ENCODE data around the gene POLR2C. TPM values are rescaled to one million over a fixed set of nuclear protein-coding genes. Genes with fewer than 3 reads are reported as not detected.
A peak's percentile ranks its signal among the peaks of the same experiment; 100 is the strongest.

The POLR2C gene
- total and polyA plus RNA-seq, 2 experiments from 2014 or later: 56.6 to 92.5 TPM

DNA sequence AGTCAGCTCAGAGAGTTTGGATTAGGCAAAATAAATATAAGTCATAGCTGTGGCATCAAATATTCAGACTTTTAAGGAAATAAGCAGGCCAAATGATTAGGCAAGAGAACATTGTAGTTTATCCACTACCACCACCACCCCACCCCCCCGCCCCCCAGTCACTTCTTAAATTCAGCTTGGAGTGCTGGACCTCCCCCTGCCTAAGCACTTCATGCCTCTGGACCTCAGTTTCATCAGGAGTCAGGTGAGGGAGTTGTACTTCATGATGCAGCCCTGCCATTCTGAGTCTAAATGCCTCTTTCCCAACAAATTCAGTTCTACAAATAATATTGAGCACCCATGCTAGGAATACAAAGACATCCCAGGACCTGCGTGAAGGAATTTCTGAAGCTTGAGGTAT is 2.0 kb downstream of the POLR2C start:
- peaks cover 10% of the 10 kb centered on the region for H3K4me1 ChIP-seq (ENCODE audit: insufficient read depth)
- no peak overlapping the region for H3K4me3 ChIP-seq
- 95% methylated on average over 2 of the region's 2 CpGs for WGBS (ENCODE audit: low lambda C conversion rate, missing lambda C conversion rate)
- H3K27ac ChIP-seq: no peak overlapping the region
- peak overlapping the region; percentile 91 for H3K4me2 ChIP-seq
- no peak overlapping the region for H2AFZ ChIP-seq
- no peaks in the 10 kb centered on the region for H3K9me3 ChIP-seq (ENCODE audit: low read depth)
- no peaks in the 10 kb centered on the region for H3K27me3 ChIP-seq
- DNase-seq (ENCODE audit: low spot score): no peak
- no peaks in the 10 kb centered on the region for H4K20me1 ChIP-seq (ENCODE audit: insufficient read depth, poor library complexity, severe bottlenecking)
- TF ChIP-seq EZH2 (IDR thresholded peaks at IDR 0.05; ENCODE audit: borderline replicate concordance) (no peak), EZH2phosphoT487 (IDR thresholded peaks at IDR 0.05; ENCODE audit: low read depth, severe bottlenecking, unreplicated experiment) (no peak)
- TF ChIP-seq, protein P1, sequence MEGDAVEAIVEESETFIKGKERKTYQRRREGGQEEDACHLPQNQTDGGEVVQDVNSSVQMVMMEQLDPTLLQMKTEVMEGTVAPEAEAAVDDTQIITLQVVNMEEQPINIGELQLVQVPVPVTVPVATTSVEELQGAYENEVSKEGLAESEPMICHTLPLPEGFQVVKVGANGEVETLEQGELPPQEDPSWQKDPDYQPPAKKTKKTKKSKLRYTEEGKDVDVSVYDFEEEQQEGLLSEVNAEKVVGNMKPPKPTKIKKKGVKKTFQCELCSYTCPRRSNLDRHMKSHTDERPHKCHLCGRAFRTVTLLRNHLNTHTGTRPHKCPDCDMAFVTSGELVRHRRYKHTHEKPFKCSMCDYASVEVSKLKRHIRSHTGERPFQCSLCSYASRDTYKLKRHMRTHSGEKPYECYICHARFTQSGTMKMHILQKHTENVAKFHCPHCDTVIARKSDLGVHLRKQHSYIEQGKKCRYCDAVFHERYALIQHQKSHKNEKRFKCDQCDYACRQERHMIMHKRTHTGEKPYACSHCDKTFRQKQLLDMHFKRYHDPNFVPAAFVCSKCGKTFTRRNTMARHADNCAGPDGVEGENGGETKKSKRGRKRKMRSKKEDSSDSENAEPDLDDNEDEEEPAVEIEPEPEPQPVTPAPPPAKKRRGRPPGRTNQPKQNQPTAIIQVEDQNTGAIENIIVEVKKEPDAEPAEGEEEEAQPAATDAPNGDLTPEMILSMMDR (IDR thresholded peaks at IDR 0.05; ENCODE audit: poor library complexity): no peak
- peaks cover 53% of the 10 kb centered on the region for H3K79me2 ChIP-seq
- no peaks in the 10 kb centered on the region for H3K36me3 ChIP-seq (replicated peaks; ENCODE audit: insufficient read depth, low read depth)
- no peaks in the 10 kb centered on the region for H3K9me2 ChIP-seq (replicated peaks; ENCODE audit: insufficient read depth)

- H3K4me2 ChIP-seq: no peak overlapping the region
- no peak for TF ChIP-seq EZH2 (IDR thresholded peaks at IDR 0.05; ENCODE audit: borderline replicate concordance)
- TF ChIP-seq, protein P1 (IDR thresholded peaks at IDR 0.05; ENCODE audit: poor library complexity): no peak
- TF ChIP-seq EZH2phosphoT487 (IDR thresholded peaks at IDR 0.05; ENCODE audit: low read depth, severe bottlenecking, unreplicated experiment): no peak
- WGBS (ENCODE audit: low lambda C conversion rate, missing lambda C conversion rate): 92% methylated on average over 2 of the region's 2 CpGs
Measured at GRCh38 chr16:57468346-57468745, 5.9 kb downstream of the POLR2C start.

GRCh38 chr16:57469046-57469445 is 6.6 kb downstream of the POLR2C start:
- H3K27ac ChIP-seq: no peak overlapping the region
- WGBS (ENCODE audit: low lambda C conversion rate, missing lambda C conversion rate): 83% methylated on average over 11 of the region's 11 CpGs
- peaks cover 38% of the 10 kb centered on the region for H3K79me2 ChIP-seq
- no peaks in the 10 kb centered on the region for H3K36me3 ChIP-seq (replicated peaks; ENCODE audit: insufficient read depth, low read depth)
- DNase-seq (ENCODE audit: low spot score): no peak
- H2AFZ ChIP-seq: no peak overlapping the region
- peaks cover 31% of the 10 kb centered on the region for H3K4me1 ChIP-seq (ENCODE audit: insufficient read depth)
- H3K4me3 ChIP-seq: no peak overlapping the region
- no peak overlapping the region for H3K4me2 ChIP-seq
- no peaks in the 10 kb centered on the region for H3K9me2 ChIP-seq (replicated peaks; ENCODE audit: insufficient read depth)
- no peaks in the 10 kb centered on the region for H3K27me3 ChIP-seq
- H4K20me1 ChIP-seq (ENCODE audit: insufficient read depth, poor library complexity, severe bottlenecking): no peaks in the 10 kb centered on the region
- TF ChIP-seq EZH2 (IDR thresholded peaks at IDR 0.05; ENCODE audit: borderline replicate concordance) (no peak), EZH2phosphoT487 (IDR thresholded peaks at IDR 0.05; ENCODE audit: low read depth, severe bottlenecking, unreplicated experiment) (no peak)
- TF ChIP-seq, protein P1 (IDR thresholded peaks at IDR 0.05; ENCODE audit: poor library complexity): no peak
- H3K9me3 ChIP-seq (ENCODE audit: low read depth): no peaks in the 10 kb centered on the region

More at GRCh38 chr16:57468346-57468745, 5.9 kb downstream of the POLR2C start:
- DNase-seq (ENCODE audit: low spot score): no peak
- H3K4me1 ChIP-seq (ENCODE audit: insufficient read depth): peaks cover 37% of the 10 kb centered on the region
- no peaks in the 10 kb centered on the region for H3K36me3 ChIP-seq (replicated peaks; ENCODE audit: insufficient read depth, low read depth)
- H4K20me1 ChIP-seq (ENCODE audit: insufficient read depth, poor library complexity, severe bottlenecking): no peaks in the 10 kb centered on the region
- H3K4me3 ChIP-seq: no peak overlapping the region
- H3K9me3 ChIP-seq (ENCODE audit: low read depth): no peaks in the 10 kb centered on the region
- H3K27ac ChIP-seq: no peak overlapping the region
- H2AFZ ChIP-seq: no peak overlapping the region
- no peaks in the 10 kb centered on the region for H3K9me2 ChIP-seq (replicated peaks; ENCODE audit: insufficient read depth)
- no peaks in the 10 kb centered on the region for H3K27me3 ChIP-seq
- peaks cover 45% of the 10 kb centered on the region for H3K79me2 ChIP-seq

Measured in hepatocyte (in vitro differentiated cells).